T-helper 2 cell (primary cell): ENCODE results near the gene TCF12.

Experiments used
- DNase-seq, 5 experiments: peaks; one replicate each; pipeline versions ENCODE4 v3.0.0 to v3.0.0-alpha.2; 2012 to 2022
- total RNA-seq, 2 donors: gene quantifications; one replicate each; lab custom pipeline; 2026; lab: John Stamatoyannopoulos, UW

Gene TCF12
- total RNA-seq = 85.4 to 111 reads per million in 2 donors

GRCh38 chr15:56918046-56918938 is at the start of gene TCF12:
Gene TCF12, plus strand, starts transcription at chr15:56918644. Its CDS starts 1,270 bp downstream, at chr15:56919914.
- DNase-seq = peak; percentile 78 to 97 (median 87)

- peak in 1 of 5 experiments; percentile 28 for DNase-seq
Observed at GRCh38 chr15:56869573-56869972, 48.9 kb upstream of the TCF12 start.

DNA sequence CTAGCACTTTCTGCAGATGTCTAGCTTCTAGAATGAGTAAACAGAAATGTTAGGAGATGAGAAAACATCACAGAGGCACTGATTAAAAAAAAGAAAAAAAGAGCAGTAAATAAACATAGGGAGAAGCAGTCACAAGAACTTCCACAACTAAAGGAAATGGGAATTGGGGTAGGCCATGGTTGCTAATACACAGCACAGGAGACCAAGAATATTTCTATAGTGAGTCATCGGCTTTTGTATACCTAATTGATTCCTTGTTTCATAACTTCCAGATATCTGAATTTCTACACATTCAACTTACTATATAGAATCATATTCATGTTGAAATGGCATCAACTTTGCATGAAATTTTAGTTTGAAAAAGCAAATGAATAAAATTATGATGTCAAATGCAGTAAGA is 47.3 kb upstream of the TCF12 start:
- no peak for DNase-seq

DNA sequence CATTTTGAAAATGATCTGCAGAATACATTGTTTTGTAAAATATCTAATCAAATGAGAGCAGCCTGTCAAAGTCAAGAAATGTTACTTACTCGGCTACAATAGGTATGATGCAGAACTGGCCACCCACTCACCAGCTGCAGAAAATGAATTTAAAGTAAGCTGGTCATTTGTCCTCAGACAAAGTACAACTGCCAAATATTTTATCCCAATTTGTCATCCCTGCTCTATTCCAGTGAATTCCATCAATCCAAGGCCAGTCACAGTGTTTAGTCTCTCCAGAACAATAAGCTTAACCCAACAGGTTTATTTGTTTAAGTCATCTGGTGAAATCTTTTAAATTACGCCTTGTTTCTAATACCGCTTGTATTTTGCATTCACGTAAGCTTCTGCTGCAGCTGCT is 46.6 kb upstream of the TCF12 start:
- no peak for DNase-seq

DNA sequence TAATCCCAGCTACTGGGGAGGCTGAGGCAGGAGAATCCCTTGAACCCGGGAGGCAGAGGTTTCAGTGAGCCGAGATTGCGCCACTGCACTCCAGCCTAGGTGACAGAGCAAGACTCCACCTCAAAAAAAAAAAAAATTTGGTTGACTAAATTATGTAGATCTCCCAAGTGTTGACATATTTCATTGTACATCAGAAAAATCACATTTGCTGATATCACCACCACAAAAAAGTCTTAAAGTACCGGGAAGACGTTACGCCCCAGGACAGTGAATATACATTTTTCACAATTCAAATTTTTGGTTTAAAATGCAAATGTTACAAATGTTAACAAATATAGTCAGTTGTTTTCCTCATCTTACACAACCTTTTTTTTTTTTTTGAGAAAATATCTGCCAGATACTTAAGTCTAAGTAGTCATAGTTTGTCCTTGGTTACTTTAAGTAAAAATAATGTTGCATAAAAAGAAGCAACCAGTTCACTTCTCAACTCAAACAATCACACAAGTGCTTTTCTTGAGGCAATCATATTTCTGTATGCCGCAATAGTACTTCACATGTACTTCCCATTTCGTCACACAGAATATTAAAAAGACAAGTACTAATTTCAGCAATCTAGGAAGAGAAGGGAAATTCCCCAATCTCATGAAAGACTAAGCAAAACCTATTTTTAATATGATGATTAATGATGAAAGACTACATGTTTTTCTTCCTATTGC is 41.0 kb upstream of the TCF12 start:
- DNase-seq = no peak

DNA sequence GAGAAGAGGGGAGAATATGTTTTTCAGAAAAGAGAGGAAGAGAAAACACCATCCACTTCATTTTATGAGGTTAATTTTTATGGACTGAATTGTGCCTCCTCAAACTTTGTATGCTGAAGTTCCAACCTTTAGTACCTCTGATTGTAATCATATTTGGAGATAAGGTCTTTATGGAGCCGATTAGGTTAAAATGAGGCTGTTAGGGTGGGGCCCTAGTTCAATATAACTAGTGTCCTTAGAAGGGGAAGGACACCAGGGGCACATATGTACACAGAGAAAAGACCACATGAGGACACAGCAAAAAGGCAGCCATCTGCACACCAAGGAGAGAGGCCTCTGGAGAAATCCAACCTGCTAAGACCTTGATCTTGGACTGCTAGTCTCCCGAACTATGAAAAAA is 38.9 kb upstream of the TCF12 start:
- DNase-seq = no peak

DNA sequence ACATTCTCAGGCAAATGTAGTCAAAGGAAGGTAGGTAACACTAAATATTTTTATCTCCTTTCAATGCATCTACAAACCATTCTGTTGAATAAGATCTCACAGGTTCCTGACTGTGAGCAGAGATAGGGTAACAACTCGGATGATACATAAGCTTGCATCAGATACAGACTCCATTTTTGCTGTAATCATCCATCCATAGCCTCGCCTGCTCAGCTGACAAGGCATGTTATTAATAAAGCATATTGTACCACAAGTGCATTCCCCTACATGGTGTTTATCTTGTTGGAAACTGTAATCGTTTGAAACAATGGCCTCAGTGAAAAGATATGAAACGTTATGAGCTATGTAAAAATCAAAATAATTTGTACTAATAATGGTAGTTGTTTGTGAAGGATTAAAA is 35.4 kb upstream of the TCF12 start:
- DNase-seq = no peak

DNA sequence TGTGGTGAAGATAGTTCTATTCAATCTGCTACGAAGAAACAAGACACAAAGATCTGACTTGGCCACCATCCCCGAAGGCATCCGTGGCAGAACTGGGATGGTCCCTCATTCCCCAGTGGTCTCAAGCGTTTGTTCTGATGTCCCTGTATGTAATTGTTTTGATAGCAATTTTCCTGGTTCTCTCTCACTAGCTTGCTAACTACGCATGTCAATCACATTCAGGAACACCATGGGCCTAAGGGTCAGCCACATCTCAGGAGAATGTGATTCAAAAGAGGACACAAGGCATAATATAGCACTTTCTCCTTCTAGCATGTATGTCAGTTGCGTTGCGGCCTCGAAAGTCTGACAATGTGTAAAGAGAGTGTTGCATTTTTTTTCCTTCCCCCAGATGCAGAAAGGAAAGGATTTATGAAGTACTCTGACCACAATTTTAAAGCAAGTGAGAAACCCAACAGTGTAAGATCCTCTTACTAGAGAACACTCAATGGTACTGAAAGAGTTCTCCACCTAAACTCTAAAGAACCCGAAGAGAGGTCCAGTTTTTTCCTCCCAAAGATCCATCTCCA is 32.0 kb upstream of the TCF12 start:
- peak in 1 of 5 experiments; percentile 19 for DNase-seq

GRCh38 chr15:56886932-56887781 is 31.3 kb upstream of the TCF12 start:
- peak; percentile 61 to 94 (median 77) for DNase-seq

DNA sequence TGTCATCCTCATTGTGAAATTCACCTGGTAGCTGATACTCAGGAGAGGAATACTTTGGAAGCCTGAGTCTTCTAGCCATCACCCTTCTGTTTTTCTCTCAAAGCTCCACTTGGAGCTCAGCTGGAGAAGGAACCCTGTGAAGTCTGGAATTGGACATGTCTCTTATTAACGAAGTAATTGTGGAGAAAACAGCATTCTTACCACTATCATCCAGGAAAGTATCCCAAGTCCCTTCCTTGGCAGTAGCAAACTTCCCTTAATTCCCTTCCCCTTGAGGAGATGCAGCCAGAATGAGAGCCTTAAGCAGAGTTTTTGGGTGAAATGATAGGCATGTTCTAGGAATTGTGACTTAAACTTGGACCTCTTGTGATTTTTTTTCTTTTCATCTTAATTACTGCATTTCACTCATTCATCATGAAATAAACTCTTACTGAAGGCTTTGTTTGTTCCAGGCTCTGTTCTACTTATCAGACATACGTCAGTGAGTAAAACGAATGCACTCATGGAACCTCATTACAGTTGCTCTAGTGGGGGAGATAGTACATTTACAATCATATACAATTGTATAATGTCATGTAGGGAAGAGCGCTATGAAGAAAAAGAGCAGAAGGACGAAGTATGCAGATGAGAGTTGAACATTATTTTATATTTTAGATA is 30.5 kb upstream of the TCF12 start:
- no peak for DNase-seq

GRCh38 chr15:56890038-56890437 is 28.4 kb upstream of the TCF12 start:
- DNase-seq = no peak

- DNase-seq = no peak
Observed at GRCh38 chr15:56891852-56892440, 26.5 kb upstream of the TCF12 start.

DNA sequence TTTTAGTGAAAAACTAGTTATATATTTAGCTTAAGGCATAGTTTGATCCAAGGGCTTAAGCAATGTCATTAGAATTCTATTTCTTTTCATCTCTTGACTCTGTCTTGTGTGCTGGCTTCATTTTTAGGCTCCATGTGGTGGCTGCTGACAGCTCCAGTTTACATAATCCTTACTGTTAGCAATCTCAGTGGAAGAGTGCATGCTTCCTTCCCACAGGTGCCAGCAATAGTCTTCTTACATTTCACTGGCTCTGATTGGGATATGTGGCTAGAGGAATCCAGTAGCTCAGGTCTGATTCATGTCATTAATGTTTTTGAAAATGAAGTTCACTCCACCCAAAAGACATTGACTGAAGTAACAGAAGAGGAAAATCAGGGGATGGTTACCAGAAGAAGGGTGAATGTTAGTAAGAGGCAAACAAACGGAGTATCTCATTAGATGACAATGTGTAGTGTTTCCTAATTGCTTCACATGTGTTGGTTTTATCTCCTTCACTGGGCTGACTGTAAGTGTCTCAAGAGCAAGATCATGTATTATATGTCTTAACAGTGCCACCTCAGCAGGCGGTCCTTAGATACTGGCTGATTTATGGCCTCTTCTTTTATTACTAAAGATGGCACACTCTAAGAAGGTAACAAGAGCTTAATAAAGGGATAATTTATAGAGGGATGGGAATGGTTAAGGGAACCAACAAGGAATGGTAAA is 25.6 kb upstream of the TCF12 start:
- DNase-seq = no peak

DNA sequence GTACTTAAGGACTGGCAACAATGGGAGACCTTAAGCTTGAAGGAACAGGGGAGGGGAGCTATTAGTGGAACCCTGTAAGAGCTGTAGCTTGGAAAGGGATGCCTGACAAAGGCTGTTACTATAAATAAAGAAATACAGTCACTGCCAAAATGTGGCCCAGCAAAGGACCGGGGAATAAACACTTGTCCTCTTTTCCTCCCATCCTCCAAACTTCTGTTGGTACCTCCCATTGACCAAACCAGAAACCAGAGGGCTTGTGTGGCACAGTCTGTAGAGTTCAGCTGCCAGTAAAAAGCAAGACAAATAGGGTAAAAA is 25.1 kb upstream of the TCF12 start:
- no peak for DNase-seq

- no peak for DNase-seq
Observed at GRCh38 chr15:56894601-56895000, 23.8 kb upstream of the TCF12 start.

GRCh38 chr15:56901931-56902330 is 16.5 kb upstream of the TCF12 start:
- DNase-seq = no peak

- no peak for DNase-seq
Observed at GRCh38 chr15:56906766-56907165, 11.7 kb upstream of the TCF12 start.

DNA sequence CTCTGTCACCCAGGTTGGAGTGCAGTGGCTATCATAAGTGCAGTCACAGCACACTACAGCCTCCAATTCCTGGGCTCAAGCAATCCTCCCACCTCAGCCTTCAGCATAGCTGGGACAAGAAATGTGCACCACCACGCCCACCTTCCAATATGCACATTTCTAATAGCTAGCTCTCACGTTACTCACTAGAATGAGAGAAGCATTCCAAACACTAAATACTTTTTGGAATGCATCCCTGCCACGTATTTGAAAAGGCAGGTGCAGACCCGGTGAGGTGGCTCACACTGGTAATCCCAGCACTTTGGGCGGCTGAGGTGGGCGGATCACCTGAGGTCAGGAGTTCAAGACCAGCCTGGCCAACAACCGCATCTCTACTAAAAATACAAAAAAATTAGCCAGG is 7.6 kb upstream of the TCF12 start:
- no peak for DNase-seq

GRCh38 chr15:56913241-56913640 is 5.2 kb upstream of the TCF12 start:
- no peak for DNase-seq

DNA sequence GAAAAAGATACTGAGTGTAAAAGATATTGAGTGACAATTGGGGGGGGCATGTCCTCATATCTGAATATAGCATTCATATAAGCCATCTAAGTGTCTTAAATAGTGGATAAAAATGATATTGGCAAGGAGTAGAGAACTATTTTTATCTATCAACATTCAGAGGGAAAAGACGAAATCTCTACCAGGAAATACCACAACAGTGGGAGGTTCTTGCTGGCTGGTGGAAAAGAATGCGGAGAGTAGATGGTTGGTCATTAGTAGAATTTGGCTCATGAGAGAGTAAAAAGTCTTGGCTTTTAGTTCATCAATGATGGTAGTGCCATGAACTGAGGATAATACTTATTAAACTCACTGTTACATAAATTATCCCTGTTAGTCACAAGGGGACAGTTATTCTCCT is 4.8 kb upstream of the TCF12 start:
- no peak for DNase-seq

- DNase-seq = no peak
Observed at GRCh38 chr15:56915888-56916287, 2.6 kb upstream of the TCF12 start.
